Neural cell (in vitro differentiated cells): Measurements from ENCODE around the gene ASIC4. TPM values are rescaled to one million over a fixed set of nuclear protein-coding genes. Genes with fewer than 3 reads are reported as not detected.

Experiments
- H2AFZ ChIP-seq: fragments of 200-600, 300-800 bp; sonication (generic), shearing (Covaris generic); 2 replicates; pipeline ENCODE4 v1.6.0; 2014; ENCODE audit warnings: low read depth, mild to moderate bottlenecking, antibody characterized with exemption, low read length, moderate library complexity
- H3F3A ChIP-seq: fragments of 200-600 bp; shearing (Covaris generic); 2 replicates; pipeline ENCODE4 v1.6.1; 2016; ENCODE audit warnings: mild to moderate bottlenecking, moderate library complexity, mixed read lengths, antibody characterized with exemption, low read length; ENCODE audit not compliant: insufficient read depth, poor library complexity, severe bottlenecking
- H3K27ac ChIP-seq: fragments of 200-600, 300-800 bp; sonication (generic), shearing (Covaris generic); 2 replicates; pipeline ENCODE4 v1.5.1; 2014; ENCODE audit warnings: mild to moderate bottlenecking, low read length, moderate library complexity
- H3K27me3 ChIP-seq: fragments of 300-800, 200-600 bp; sonication (generic), shearing (Covaris generic); 2 replicates; pipeline ENCODE4 v1.6.0; 2014; ENCODE audit warnings: mild to moderate bottlenecking, low read depth, low read length, moderate library complexity; ENCODE audit not compliant: insufficient read depth
- H3K36me3 ChIP-seq: fragments of 300-800, 200-600 bp; sonication (generic), shearing (Covaris generic); 2 replicates; pipeline ENCODE4 v1.5.1; 2014; ENCODE audit warnings: mild to moderate bottlenecking, antibody characterized with exemption, low read length, moderate library complexity; ENCODE audit not compliant: insufficient read depth
- H3K4me2 ChIP-seq: fragments of 300-800, 200-600 bp; sonication (generic), shearing (Covaris generic); 2 replicates; pipeline ENCODE4 v1.6.0; 2014; ENCODE audit warnings: mild to moderate bottlenecking, low read length
- H3K4me3 ChIP-seq: fragments of 300-800, 200-600 bp; sonication (generic), shearing (Covaris generic); 2 replicates; pipeline ENCODE4 v1.5.1; 2014; ENCODE audit warnings: mild to moderate bottlenecking, low read length, moderate library complexity
- H3K79me2 ChIP-seq: fragments of 200-600 bp; shearing (Covaris generic); replicated peaks from 2 replicates; pipeline ENCODE4 v1.6.0; 2014; ENCODE audit warnings: mild to moderate bottlenecking, low read length, moderate library complexity; ENCODE audit not compliant: insufficient read depth
- H3K9ac ChIP-seq: fragments of 300-800, 200-600 bp; sonication (generic), shearing (Covaris generic); 2 replicates; pipeline ENCODE4 v1.6.1; 2016; ENCODE audit warnings: mild to moderate bottlenecking, low read length, mixed read lengths
- H3K9me2 ChIP-seq: fragments of 200-600 bp; shearing (Covaris generic); 2 replicates; pipeline ENCODE4 v1.6.1; 2016; ENCODE audit warnings: mild to moderate bottlenecking, low read length, mixed read lengths; ENCODE audit not compliant: insufficient read depth
- H3K9me3 ChIP-seq: fragments of 200-600, 300-800 bp; sonication (generic), shearing (Covaris generic); 2 replicates; pipeline ENCODE4 v1.6.1; 2016; ENCODE audit warnings: mild to moderate bottlenecking, mixed run types, low read length, moderate library complexity, mixed read lengths
- H4K20me1 ChIP-seq: fragments of 200-600 bp; shearing (Covaris generic); 2 replicates; pipeline ENCODE4 v1.6.1; 2016; ENCODE audit warnings: mild to moderate bottlenecking, mixed run types; ENCODE audit not compliant: insufficient read depth
- EP300 ChIP-seq: fragments of 450-650 bp; conservative IDR thresholded peaks from 2 replicates; pipeline ENCODE4 v1.6.1; 2014; ENCODE audit warnings: antibody characterized with exemption, mild to moderate bottlenecking, moderate library complexity; ENCODE audit not compliant: poor library complexity, severe bottlenecking
- EZH2 ChIP-seq: fragments of 200-600, 300-800 bp; shearing (Covaris generic), sonication (generic); IDR thresholded peaks from 2 replicates; pipeline ENCODE4 v1.6.1; 2014; ENCODE audit warnings: antibody characterized with exemption, low read length, borderline replicate concordance, mild to moderate bottlenecking; ENCODE audit not compliant: insufficient read depth, poor library complexity, severe bottlenecking
- MXI1 ChIP-seq: fragments of 450-650 bp; conservative IDR thresholded peaks from 2 replicates; pipeline ENCODE4 v1.6.1; 2014; ENCODE audit warnings: antibody characterized with exemption, mild to moderate bottlenecking; ENCODE audit not compliant: poor library complexity, severe bottlenecking
- POLR2AphosphoS5 ChIP-seq: IDR thresholded peaks from 2 replicates; pipeline ENCODE4 v1.6.1; 2012
- RAD21 ChIP-seq: fragments of 450-650 bp; conservative IDR thresholded peaks from 2 replicates; pipeline ENCODE4 v1.6.1; 2014; ENCODE audit warnings: antibody characterized with exemption, mild to moderate bottlenecking, moderate library complexity
- SMC3 ChIP-seq: fragments of 450-650 bp; conservative IDR thresholded peaks from 2 replicates; pipeline ENCODE4 v1.6.1; 2014; ENCODE audit warnings: antibody characterized with exemption, mild to moderate bottlenecking, moderate library complexity; ENCODE audit not compliant: poor library complexity
- TAF1 ChIP-seq: IDR thresholded peaks from 2 replicates; pipeline ENCODE4 v1.6.1; 2012; ENCODE audit warnings: low read depth
- polyA plus RNA-seq: library from polyadenylated mRNA; depleted of rRNA; stranded (reverse); fragments of >200 nt; gene quantifications from 2 replicates; pipeline ENCODE4 v1.2.3, GENCODE V29; 2014
- TF ChIP-seq, protein P1 (sequence below): IDR thresholded peaks from 2 replicates; pipeline ENCODE4 v1.6.1; 2012; ENCODE audit warnings: borderline replicate concordance
- TF ChIP-seq, protein P2 (sequence below): fragments of 450-650 bp; IDR thresholded peaks from 2 replicates; pipeline ENCODE4 v1.5.1; 2014; ENCODE audit warnings: antibody characterized with exemption, mild to moderate bottlenecking, moderate library complexity; ENCODE audit not compliant: poor library complexity, severe bottlenecking

ASIC4 gene
- polyA plus RNA-seq, 1 donor from 2014 or later = 2.7 TPM

DNA sequence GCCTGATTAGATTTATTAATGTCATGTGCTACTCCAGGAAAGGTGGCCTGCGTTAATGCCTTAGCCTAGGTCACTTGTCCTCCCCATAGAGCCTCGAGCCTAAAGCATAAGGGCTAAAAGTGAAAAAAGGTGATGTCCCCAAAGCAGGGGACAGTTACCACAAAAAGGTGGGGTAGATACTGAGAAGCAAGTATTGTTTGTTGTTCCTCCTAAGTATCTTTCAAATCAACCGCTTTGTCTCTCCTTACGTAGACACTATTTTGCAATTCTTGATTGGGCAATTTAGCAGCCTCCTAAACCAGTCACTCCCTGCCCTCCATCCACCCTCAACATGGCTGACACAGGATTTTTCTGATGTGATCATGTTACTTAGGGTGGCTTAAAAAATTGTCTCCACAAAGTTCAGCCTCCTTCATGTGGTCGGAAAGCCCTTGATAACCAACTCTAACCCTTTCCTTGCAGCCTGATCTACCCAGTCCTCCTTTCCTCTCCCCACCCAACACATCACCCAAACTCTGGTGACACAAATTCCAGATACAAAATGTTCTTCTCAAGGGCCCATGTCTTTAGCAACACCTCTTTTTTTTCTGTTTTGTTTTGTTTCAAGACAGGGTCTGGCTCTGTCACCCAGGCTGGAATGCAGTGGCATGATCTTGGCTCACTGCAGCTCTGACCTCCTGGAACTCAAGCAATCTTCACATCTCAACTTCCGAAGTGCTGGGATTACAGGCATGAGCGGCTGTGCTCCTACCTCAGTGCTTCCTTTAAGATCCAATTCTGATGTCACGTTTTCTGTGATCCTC lies 64.7 kb downstream of the ASIC4 start:
- Histone ChIP-seq H2AFZ (no peak overlapping the region), H3K27ac (no peak overlapping the region), H3K9me2 (no peaks in the 10 kb centered on the region), H3K9me3 (no peaks in the 10 kb centered on the region), H3K9ac (no peak overlapping the region), H3K4me2 (no peak overlapping the region), H3K79me2 (no peaks in the 10 kb centered on the region), H4K20me1 (no peaks in the 10 kb centered on the region), H3K36me3 (no peaks in the 10 kb centered on the region), H3K27me3 (no peaks in the 10 kb centered on the region), H3F3A (no peaks in the 10 kb centered on the region), H3K4me3 (no peak overlapping the region)
- TF ChIP-seq, protein P1, sequence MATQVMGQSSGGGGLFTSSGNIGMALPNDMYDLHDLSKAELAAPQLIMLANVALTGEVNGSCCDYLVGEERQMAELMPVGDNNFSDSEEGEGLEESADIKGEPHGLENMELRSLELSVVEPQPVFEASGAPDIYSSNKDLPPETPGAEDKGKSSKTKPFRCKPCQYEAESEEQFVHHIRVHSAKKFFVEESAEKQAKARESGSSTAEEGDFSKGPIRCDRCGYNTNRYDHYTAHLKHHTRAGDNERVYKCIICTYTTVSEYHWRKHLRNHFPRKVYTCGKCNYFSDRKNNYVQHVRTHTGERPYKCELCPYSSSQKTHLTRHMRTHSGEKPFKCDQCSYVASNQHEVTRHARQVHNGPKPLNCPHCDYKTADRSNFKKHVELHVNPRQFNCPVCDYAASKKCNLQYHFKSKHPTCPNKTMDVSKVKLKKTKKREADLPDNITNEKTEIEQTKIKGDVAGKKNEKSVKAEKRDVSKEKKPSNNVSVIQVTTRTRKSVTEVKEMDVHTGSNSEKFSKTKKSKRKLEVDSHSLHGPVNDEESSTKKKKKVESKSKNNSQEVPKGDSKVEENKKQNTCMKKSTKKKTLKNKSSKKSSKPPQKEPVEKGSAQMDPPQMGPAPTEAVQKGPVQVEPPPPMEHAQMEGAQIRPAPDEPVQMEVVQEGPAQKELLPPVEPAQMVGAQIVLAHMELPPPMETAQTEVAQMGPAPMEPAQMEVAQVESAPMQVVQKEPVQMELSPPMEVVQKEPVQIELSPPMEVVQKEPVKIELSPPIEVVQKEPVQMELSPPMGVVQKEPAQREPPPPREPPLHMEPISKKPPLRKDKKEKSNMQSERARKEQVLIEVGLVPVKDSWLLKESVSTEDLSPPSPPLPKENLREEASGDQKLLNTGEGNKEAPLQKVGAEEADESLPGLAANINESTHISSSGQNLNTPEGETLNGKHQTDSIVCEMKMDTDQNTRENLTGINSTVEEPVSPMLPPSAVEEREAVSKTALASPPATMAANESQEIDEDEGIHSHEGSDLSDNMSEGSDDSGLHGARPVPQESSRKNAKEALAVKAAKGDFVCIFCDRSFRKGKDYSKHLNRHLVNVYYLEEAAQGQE = no peak
- TF ChIP-seq, protein P2, sequence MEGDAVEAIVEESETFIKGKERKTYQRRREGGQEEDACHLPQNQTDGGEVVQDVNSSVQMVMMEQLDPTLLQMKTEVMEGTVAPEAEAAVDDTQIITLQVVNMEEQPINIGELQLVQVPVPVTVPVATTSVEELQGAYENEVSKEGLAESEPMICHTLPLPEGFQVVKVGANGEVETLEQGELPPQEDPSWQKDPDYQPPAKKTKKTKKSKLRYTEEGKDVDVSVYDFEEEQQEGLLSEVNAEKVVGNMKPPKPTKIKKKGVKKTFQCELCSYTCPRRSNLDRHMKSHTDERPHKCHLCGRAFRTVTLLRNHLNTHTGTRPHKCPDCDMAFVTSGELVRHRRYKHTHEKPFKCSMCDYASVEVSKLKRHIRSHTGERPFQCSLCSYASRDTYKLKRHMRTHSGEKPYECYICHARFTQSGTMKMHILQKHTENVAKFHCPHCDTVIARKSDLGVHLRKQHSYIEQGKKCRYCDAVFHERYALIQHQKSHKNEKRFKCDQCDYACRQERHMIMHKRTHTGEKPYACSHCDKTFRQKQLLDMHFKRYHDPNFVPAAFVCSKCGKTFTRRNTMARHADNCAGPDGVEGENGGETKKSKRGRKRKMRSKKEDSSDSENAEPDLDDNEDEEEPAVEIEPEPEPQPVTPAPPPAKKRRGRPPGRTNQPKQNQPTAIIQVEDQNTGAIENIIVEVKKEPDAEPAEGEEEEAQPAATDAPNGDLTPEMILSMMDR = no peak
- TF ChIP-seq RAD21 (no peak), MXI1 (no peak), POLR2AphosphoS5 (no peak), TAF1 (no peak), EZH2 (no peak), SMC3 (no peak), EP300 (no peak)

GRCh38 chr2:219581346-219581745 lies 67.1 kb downstream of the ASIC4 start:
- Histone ChIP-seq H3K79me2 (no peaks in the 10 kb centered on the region), H3K9me2 (no peaks in the 10 kb centered on the region), H2AFZ (no peak overlapping the region), H3K27me3 (no peaks in the 10 kb centered on the region), H3K4me2 (no peak overlapping the region), H3K4me3 (no peak overlapping the region), H3K27ac (no peak overlapping the region), H3K9me3 (no peaks in the 10 kb centered on the region), H3K9ac (no peak overlapping the region), H3F3A (no peaks in the 10 kb centered on the region), H4K20me1 (no peaks in the 10 kb centered on the region), H3K36me3 (no peaks in the 10 kb centered on the region)
- no peak for TF ChIP-seq MXI1
- TF ChIP-seq, protein P1 = no peak
- TF ChIP-seq POLR2AphosphoS5 = no peak
- no peak for TF ChIP-seq EP300
- TF ChIP-seq EZH2 = no peak
- TF ChIP-seq, protein P2 = no peak
- TF ChIP-seq TAF1 = no peak
- TF ChIP-seq SMC3 = no peak
- TF ChIP-seq RAD21 = no peak
